NCI-H2081 treated with DMSO at 0.1 percent for 48 hours (cell line): ENCODE results near the gene HEXB.

ENCODE experiments used
- DNase-seq: peaks from one replicate; lab custom pipeline; 2025; lab: John Stamatoyannopoulos, UW

The HEXB gene

GRCh38 chr5:74684900-74685851, at the start of gene HEXB:
TSS of gene HEXB (plus strand) at chr5:74685233. CDS start at chr5:74685261, 28 bp downstream.
- DNase-seq: no peak

- no peak for DNase-seq
These were observed 48.9 kb upstream of the HEXB start for GRCh38 chr5:74636149-74636548.

- DNase-seq: no peak
These were observed 48.5 kb upstream of the HEXB start for GRCh38 chr5:74636552-74636951.

- no peak for DNase-seq
These were observed 46.5 kb upstream of the HEXB start for GRCh38 chr5:74638544-74638969.

GRCh38 chr5:74638970-74639806, 45.8 kb upstream of the HEXB start:
- DNase-seq: no peak

- no peak for DNase-seq
These were observed 45.1 kb upstream of the HEXB start for GRCh38 chr5:74639807-74640449.

- DNase-seq: no peak
These were observed 44.5 kb upstream of the HEXB start, which contains the start of gene ENC1 for GRCh38 chr5:74640450-74640953. TSS of gene ENC1 (minus strand) at chr5:74640728. CDS start at chr5:74636485, 4,243 bp downstream.

- DNase-seq: no peak
These were observed 43.9 kb upstream of the HEXB start for GRCh38 chr5:74640954-74641734.

GRCh38 chr5:74641735-74642542, 43.1 kb upstream of the HEXB start:
- no peak for DNase-seq

GRCh38 chr5:74642543-74642863, 42.5 kb upstream of the HEXB start:
- DNase-seq: no peak

- no peak for DNase-seq
These were observed 41.9 kb upstream of the HEXB start for GRCh38 chr5:74643111-74643562.

GRCh38 chr5:74647096-74647495, 37.9 kb upstream of the HEXB start:
- DNase-seq: no peak

- no peak for DNase-seq
These were observed 36.2 kb upstream of the HEXB start for GRCh38 chr5:74648835-74649293.

GRCh38 chr5:74649421-74649973, 35.5 kb upstream of the HEXB start:
- no peak for DNase-seq

GRCh38 chr5:74651710-74652109, 33.3 kb upstream of the HEXB start:
- DNase-seq: no peak

GRCh38 chr5:74652576-74652975, 32.5 kb upstream of the HEXB start:
- DNase-seq: no peak

GRCh38 chr5:74653991-74654390, 31.0 kb upstream of the HEXB start:
- DNase-seq: no peak

- no peak for DNase-seq
These were observed 29.8 kb upstream of the HEXB start for GRCh38 chr5:74655206-74655605.

- DNase-seq: no peak
These were observed 29.3 kb upstream of the HEXB start for GRCh38 chr5:74655716-74656115.

- no peak for DNase-seq
These were observed 27.9 kb upstream of the HEXB start for GRCh38 chr5:74657165-74657564.
